HFFc6 (cell line): ENCODE results near the gene JOSD1. TPM values are rescaled to one million over a fixed set of nuclear protein-coding genes. Genes with fewer than 3 reads are reported as not detected.
A peak's percentile ranks its signal among the peaks of the same experiment; 100 is the strongest.

Source experiments
- DNase-seq: peaks from one replicate; pipeline ENCODE4 v3.0.0-alpha.2; 2018
- H3K27ac Mint-ChIP-seq: 2 replicates; pipeline ENCODE4 v1.8.0; 2020; ENCODE audit warnings: mild to moderate bottlenecking, mixed read lengths
- H3K27me3 Mint-ChIP-seq: 2 replicates; pipeline ENCODE4 v1.8.0; 2021; ENCODE audit warnings: mild to moderate bottlenecking, moderate library complexity, mixed read lengths; ENCODE audit not compliant: insufficient read depth
- H3K36me3 Mint-ChIP-seq: 2 replicates; pipeline ENCODE4 v1.8.0; 2021; ENCODE audit warnings: low read depth, mixed read lengths
- H3K4me1 Mint-ChIP-seq: 2 replicates; pipeline ENCODE4 v1.8.0; 2020; ENCODE audit warnings: low read depth, mixed read lengths
- H3K4me3 Mint-ChIP-seq: 2 replicates; pipeline ENCODE4 v1.8.0; 2020; ENCODE audit warnings: mild to moderate bottlenecking, moderate library complexity, mixed read lengths
- H3K9me3 Mint-ChIP-seq: 2 replicates; pipeline ENCODE4 v1.8.0; 2020; ENCODE audit warnings: mild to moderate bottlenecking, mixed read lengths
- total RNA-seq, 6 experiments: library from RNA; stranded (reverse); fragmentation: NEBNext Ultra II Directional; extraction: Animal tissue kit (Norgen Biotek cat#: 25700); gene quantifications; 2 replicates in 1 of 6; 3 replicates in 5 of 6; pipeline ENCODE4 v1.2.3, GENCODE V29; 2021
- TF ChIP-seq, protein P1 (sequence below): fragments of 200-600 bp; sonication (generic); IDR thresholded peaks from 2 replicates; pipeline ENCODE4 v1.5.0; 2021; ENCODE audit warnings: antibody characterized with exemption, mild to moderate bottlenecking

Gene JOSD1
- total RNA-seq, 6 experiments from 2014 or later: 37.8 to 44.6 (median 41.0) TPM

DNA sequence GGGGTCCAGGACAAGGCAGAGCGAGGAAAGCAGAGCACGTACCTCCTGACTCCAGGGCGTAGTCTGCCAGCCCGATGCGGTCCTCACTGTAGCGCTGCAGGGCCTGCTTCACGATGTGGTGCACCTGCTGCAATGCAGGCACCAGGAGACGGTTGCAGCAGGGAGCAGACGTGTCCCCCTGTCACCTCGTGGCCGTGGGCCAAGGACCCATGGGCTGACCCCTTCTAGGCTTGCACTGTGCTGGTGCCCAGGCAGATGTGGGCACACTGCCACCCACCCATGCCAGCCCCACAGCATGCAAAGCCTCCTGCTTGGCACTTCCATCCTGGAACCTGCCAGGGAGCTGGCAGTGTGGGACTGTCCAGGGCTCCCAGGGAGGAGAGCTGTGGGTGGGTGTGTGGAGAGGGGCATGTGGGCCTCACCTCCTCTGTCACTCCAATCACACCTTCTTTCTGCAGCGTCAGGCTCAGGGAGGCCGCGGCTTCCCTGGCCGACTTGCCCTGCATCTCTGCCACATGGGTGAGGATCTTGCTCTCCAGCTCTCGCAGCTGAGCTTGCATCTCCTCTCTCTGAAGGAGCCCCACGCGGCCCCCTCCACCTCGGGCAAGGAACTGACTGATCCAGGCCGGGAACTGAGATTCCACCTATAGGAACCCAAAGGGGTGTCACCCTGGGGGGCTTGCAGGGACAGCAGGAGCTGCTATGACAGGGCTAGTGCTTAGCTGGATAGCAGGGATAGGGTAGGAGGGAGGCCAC lies 38.7 kb upstream of the JOSD1 start:
- H3K4me1 Mint-ChIP-seq: peaks cover 5% of the 10 kb centered on the region; the same call in 1 of the 2 replicates
- H3K4me3 Mint-ChIP-seq: no peak overlapping the region
- peaks cover 35% of the 10 kb centered on the region for H3K36me3 Mint-ChIP-seq

DNA sequence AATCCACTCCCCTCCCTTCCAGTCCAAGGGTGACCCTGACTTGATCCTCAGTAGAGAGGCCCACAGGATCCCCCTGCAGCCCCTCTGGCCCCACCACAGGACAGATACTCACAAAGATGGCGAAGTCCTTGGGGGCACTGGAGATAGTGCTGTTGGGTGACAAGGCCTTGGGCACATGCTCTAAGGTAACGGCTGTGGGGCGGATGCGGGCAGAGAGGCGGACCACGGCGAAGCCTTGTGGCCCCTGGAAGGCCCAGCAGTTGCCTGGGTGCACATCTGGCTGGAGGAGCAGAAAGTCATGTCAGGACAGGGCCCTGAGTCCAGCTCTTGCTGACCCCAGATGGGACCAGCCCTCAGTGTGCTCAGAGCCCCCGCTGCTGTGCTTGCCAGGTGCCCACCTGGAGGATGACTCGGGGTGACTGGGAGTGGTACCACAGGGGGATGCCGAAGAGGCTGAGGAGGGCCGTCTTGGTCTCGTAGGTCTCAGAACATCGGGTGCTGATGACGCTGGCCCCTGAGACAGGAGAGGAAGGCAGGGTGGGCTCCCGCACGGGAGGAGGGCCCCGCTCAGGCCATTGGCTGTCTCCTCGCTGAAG lies 37.8 kb upstream of the JOSD1 start:
- H3K27me3 Mint-ChIP-seq: peaks cover 2% of the 10 kb centered on the region
- peaks cover 34% of the 10 kb centered on the region for H3K36me3 Mint-ChIP-seq
- TF ChIP-seq, protein P1, sequence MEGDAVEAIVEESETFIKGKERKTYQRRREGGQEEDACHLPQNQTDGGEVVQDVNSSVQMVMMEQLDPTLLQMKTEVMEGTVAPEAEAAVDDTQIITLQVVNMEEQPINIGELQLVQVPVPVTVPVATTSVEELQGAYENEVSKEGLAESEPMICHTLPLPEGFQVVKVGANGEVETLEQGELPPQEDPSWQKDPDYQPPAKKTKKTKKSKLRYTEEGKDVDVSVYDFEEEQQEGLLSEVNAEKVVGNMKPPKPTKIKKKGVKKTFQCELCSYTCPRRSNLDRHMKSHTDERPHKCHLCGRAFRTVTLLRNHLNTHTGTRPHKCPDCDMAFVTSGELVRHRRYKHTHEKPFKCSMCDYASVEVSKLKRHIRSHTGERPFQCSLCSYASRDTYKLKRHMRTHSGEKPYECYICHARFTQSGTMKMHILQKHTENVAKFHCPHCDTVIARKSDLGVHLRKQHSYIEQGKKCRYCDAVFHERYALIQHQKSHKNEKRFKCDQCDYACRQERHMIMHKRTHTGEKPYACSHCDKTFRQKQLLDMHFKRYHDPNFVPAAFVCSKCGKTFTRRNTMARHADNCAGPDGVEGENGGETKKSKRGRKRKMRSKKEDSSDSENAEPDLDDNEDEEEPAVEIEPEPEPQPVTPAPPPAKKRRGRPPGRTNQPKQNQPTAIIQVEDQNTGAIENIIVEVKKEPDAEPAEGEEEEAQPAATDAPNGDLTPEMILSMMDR: no peak
- peaks cover 5% of the 10 kb centered on the region; the same call in 1 of the 2 replicates for H3K4me1 Mint-ChIP-seq
- H3K4me3 Mint-ChIP-seq: no peak overlapping the region
- DNase-seq: no peak
- no peak overlapping the region for H3K27ac Mint-ChIP-seq
- H3K9me3 Mint-ChIP-seq: no peaks in the 10 kb centered on the region

More for the DNA sequence above, 38.7 kb upstream of the JOSD1 start:
- no peak for DNase-seq
- Mint-ChIP-seq H3K9me3 (no peaks in the 10 kb centered on the region), H3K27me3 (peaks cover 2% of the 10 kb centered on the region), H3K27ac (no peak overlapping the region)
- TF ChIP-seq, protein P1: no peak

DNA sequence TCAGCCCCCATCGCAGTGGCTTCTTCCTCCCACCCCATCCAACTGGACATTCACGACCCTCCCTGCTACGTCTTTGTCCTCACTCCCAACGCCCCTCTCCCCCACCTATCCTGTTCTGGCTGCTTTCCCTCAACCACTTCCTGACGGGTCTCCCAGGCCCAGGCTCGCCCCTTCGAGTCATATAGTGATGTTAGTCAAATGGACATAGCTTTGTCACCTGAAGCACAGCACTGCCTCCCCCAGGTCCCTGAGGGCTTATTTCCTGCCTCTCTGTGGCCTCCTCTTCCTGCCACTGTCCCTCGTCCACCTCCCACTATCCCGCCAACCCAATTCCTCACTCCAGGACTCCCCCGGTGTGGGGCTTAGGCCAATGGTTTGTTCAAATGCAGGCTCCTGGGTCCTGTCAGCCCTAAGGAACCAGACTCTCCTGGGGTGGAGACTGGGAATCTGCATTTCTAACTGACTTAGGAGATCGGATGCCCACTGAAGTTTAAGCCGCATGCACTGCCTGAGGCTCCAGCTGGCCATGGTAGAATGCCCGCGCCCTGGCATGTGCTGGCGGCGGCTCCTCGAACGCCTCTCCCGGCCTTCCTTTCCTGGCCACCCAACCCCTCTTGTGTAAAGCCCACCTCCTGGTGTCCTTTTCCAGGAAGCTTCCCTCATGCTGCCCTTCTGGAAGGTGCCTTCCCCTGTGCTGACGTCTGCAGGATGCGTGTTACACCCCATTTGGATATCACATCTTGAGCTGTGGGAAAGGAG lies 36.7 kb upstream of the JOSD1 start:
- peak overlapping the region; percentile 30 for H3K27ac Mint-ChIP-seq
- H3K9me3 Mint-ChIP-seq: no peaks in the 10 kb centered on the region
- TF ChIP-seq, protein P1: no peak
- H3K4me3 Mint-ChIP-seq: no peak overlapping the region
- H3K4me1 Mint-ChIP-seq: peaks cover 9% of the 10 kb centered on the region; the same call in 1 of the 2 replicates
- H3K27me3 Mint-ChIP-seq: peaks cover 3% of the 10 kb centered on the region
- peaks cover 28% of the 10 kb centered on the region for H3K36me3 Mint-ChIP-seq
- no peak for DNase-seq

DNA sequence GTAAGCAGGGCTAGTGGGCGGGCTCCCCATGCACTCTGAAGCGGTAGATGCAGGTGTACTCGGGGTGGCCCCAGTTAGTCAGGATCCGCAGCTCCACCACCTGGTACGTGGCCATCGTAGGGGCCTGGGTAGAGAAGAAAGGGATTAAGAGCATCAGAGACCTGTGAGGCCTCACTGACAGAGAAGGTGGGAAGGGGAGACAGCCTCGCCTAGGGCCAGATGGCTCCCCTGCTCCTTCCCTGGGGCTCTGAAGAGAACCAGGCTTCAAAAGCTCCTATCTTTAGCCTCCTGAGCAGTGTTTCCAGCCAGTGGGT lies 35.5 kb upstream of the JOSD1 start:
- Mint-ChIP-seq H3K27ac (no peak overlapping the region), H3K9me3 (no peaks in the 10 kb centered on the region), H3K4me1 (peaks cover 9% of the 10 kb centered on the region; the same call in 1 of the 2 replicates), H3K4me3 (no peak overlapping the region), H3K27me3 (peaks cover 7% of the 10 kb centered on the region), H3K36me3 (peaks cover 22% of the 10 kb centered on the region)
- TF ChIP-seq, protein P1: no peak
- DNase-seq: no peak

DNA sequence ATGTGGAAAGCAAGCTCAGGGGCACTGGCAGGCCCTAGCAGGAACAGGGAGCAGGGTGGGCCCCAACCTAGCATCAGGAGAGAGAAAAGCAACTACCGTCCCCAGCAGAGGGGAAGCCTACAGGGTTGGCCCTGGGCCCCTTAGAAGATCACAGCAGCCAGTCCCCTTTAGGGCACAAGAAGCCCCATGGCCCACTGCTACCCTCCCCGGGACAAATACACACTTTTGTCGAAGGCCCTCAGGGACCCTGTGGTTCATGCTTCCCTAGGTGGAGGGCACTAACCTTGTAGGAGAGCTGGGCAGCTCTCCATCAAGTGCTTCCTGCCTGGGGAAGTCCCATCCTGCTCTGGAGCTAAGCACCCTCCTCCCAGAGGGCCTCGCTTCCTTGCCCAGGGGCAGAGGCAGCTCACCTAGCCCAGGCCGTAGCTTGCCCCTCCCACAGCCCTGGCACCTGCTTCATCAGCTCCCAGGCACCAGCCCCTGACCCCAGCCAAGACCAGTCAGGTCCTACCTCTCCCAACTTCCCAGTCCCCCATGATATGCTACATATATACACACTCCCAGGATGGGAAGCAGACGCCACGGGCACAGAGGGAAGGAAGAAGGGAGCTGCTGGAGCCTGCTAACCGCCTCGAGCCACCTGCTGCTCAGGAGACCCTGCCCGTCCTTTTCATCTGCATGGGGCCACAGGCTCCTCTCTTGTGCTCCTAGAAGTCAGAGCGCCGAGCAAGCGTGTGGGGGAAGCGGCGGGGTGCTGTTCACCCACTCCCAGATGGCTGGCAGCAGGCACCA lies 34.9 kb upstream of the JOSD1 start:
- Mint-ChIP-seq H3K4me1 (peaks cover 9% of the 10 kb centered on the region; the same call in 1 of the 2 replicates), H3K36me3 (peaks cover 17% of the 10 kb centered on the region), H3K27me3 (peaks cover 7% of the 10 kb centered on the region), H3K27ac (no peak overlapping the region), H3K4me3 (no peak overlapping the region), H3K9me3 (no peaks in the 10 kb centered on the region)
- TF ChIP-seq, protein P1: no peak
- DNase-seq: no peak
